IMR-90 (cell line): ENCODE measurements around the gene APMAP. TPM values are rescaled to one million over a fixed set of nuclear protein-coding genes. Genes with fewer than 3 reads are reported as not detected.

Experiments used
- ATAC-seq: fragments of 200-7000 bp; cut with Tn5 transposase; 2 replicates; pipeline ENCODE4 v1.9.1; 2020; ENCODE audit warnings: low read depth, mild to moderate bottlenecking, moderate library complexity
- BruUV-seq: library from RNA; stranded (reverse); fragments of 400-500 nt; replicated peaks from 2 replicates; lab custom pipeline; 2021; lab: Mats Ljungman, UMichigan
- CTCF ChIA-PET: fragments of 300-600 bp; formaldehyde crosslinking; extraction: SDS; loops from one replicate; lab custom pipeline; 2021; ENCODE audit warnings: antibody characterized with exemption; lab: Yijun Ruan, JAX
- POLR2A ChIA-PET: fragments of 300-600 bp; sonication (Branson Sonifier 250); formaldehyde crosslinking; loops from one replicate; lab custom pipeline; 2022; ENCODE audit warnings: antibody characterized with exemption; ENCODE audit not compliant: unreplicated experiment; lab: Charles Lee
- DNase-seq: peaks from one replicate; pipeline ENCODE4 v3.0.0; 2013
- H2AFZ ChIP-seq: replicated peaks from 2 replicates; pipeline ENCODE3; 2013; ENCODE audit warnings: low read length, mild to moderate bottlenecking; ENCODE audit not compliant: poor library complexity
- H2AK5ac ChIP-seq: 2 replicates; pipeline ENCODE4 v1.6.1; 2013; ENCODE audit warnings: low read depth, low read length, inconsistent platforms
- H2AK9ac ChIP-seq: replicated peaks from 2 replicates; pipeline ENCODE3; 2013; ENCODE audit warnings: mild to moderate bottlenecking, low read depth, low read length, moderate library complexity; ENCODE audit not compliant: poor library complexity
- H2BK120ac ChIP-seq: 2 replicates; pipeline ENCODE4 v1.6.1; 2013; ENCODE audit warnings: low read depth, low read length, inconsistent platforms
- H2BK15ac ChIP-seq: 3 replicates; pipeline ENCODE4 v1.6.1; 2013; ENCODE audit warnings: low read depth, low read length, inconsistent platforms
- H2BK20ac ChIP-seq: 2 replicates; pipeline ENCODE4 v1.6.1; 2013; ENCODE audit warnings: low read depth, mild to moderate bottlenecking, inconsistent platforms, low read length, moderate library complexity
- H2BK5ac ChIP-seq: 2 replicates; pipeline ENCODE4 v1.6.1; 2013; ENCODE audit warnings: mild to moderate bottlenecking, low read depth, low read length, inconsistent platforms; ENCODE audit not compliant: poor library complexity, severe bottlenecking
- H3K14ac ChIP-seq: replicated peaks from 2 replicates; pipeline ENCODE4 v1.6.1; 2013; ENCODE audit warnings: low read depth, low read length, inconsistent platforms
- H3K18ac ChIP-seq: 2 replicates; pipeline ENCODE4 v1.6.1; 2013; ENCODE audit warnings: low read depth, low read length, control low read depth
- H3K23ac ChIP-seq: 2 replicates; pipeline ENCODE4 v1.6.1; 2013; ENCODE audit warnings: low read depth, low read length, inconsistent platforms
- H3K27ac ChIP-seq: 2 replicates; pipeline ENCODE4 v1.5.1; 2013; ENCODE audit warnings: mild to moderate bottlenecking, control low read depth, low read length; ENCODE audit not compliant: insufficient read depth
- H3K27me3 ChIP-seq: 2 replicates; pipeline ENCODE4 v1.6.1; 2013; ENCODE audit warnings: low read length; ENCODE audit not compliant: control insufficient read depth, insufficient read depth
- H3K36me3 ChIP-seq: 2 replicates; pipeline ENCODE4 v1.6.1; 2013; ENCODE audit warnings: low read length, mixed read lengths; ENCODE audit not compliant: control insufficient read depth, insufficient read depth
- H3K4ac ChIP-seq: 2 replicates; pipeline ENCODE4 v1.6.1; 2013; ENCODE audit warnings: low read depth, low read length, inconsistent platforms
- H3K4me1 ChIP-seq: 2 replicates; pipeline ENCODE4 v1.6.1; 2013; ENCODE audit warnings: low read length, mixed read lengths; ENCODE audit not compliant: control insufficient read depth, insufficient read depth
- H3K4me2 ChIP-seq: 2 replicates; pipeline ENCODE4 v1.6.1; 2013; ENCODE audit warnings: low read depth, mild to moderate bottlenecking, control low read depth, low read length, moderate library complexity
- H3K4me3 ChIP-seq: 2 replicates; pipeline ENCODE4 v1.5.1; 2013; ENCODE audit warnings: low read depth, mild to moderate bottlenecking, control low read depth, low read length, moderate library complexity; ENCODE audit not compliant: insufficient read depth
- H3K56ac ChIP-seq: 2 replicates; pipeline ENCODE4 v1.6.1; 2013; ENCODE audit warnings: low read length, inconsistent platforms; ENCODE audit not compliant: insufficient read depth; ENCODE audit errors: extremely low read depth
- H3K79me1 ChIP-seq, 2 experiments: 2 replicates each; pipeline ENCODE4 v1.6.1; 2013; ENCODE audit warnings: low read length in 2 of 2, inconsistent platforms in 1 of 2, low read depth in 1 of 2
- H3K9ac ChIP-seq: 2 replicates; pipeline ENCODE4 v1.6.1; 2013; ENCODE audit warnings: low read depth, low read length, control low read depth
- H3K9me1 ChIP-seq: 2 replicates; pipeline ENCODE4 v1.6.1; 2013; ENCODE audit warnings: low read length, inconsistent platforms; ENCODE audit not compliant: insufficient read depth
- H3K9me3 ChIP-seq: 2 replicates; pipeline ENCODE4 v1.6.1; 2013; ENCODE audit warnings: low read length; ENCODE audit not compliant: control insufficient read depth, insufficient read depth
- H4K20me1 ChIP-seq: 2 replicates; pipeline ENCODE4 v1.6.1; 2013; ENCODE audit warnings: low read length, inconsistent platforms; ENCODE audit not compliant: insufficient read depth
- H4K5ac ChIP-seq: 2 replicates; pipeline ENCODE4 v1.6.1; 2013; ENCODE audit warnings: mild to moderate bottlenecking, low read depth, low read length, control low read depth
- H4K8ac ChIP-seq, 2 experiments: 2 replicates each; pipeline ENCODE4 v1.6.1; 2013; ENCODE audit warnings: low read depth in 2 of 2, low read length in 2 of 2, control low read depth in 1 of 2, inconsistent platforms in 1 of 2
- H4K91ac ChIP-seq: 2 replicates; pipeline ENCODE4 v1.6.1; 2013; ENCODE audit warnings: low read depth, low read length, inconsistent platforms; ENCODE audit not compliant: insufficient read depth
- BHLHE40 ChIP-seq: fragments of 150-350 bp; IDR thresholded peaks from 2 replicates; pipeline ENCODE4 v1.6.1; 2016; ENCODE audit warnings: mild to moderate bottlenecking, low read depth, low read length
- CEBPB ChIP-seq: IDR thresholded peaks from 2 replicates; pipeline ENCODE4 v1.6.1; 2012; ENCODE audit warnings: low read depth, low read length, improper control_type of control experiment
- CHD1 ChIP-seq: IDR thresholded peaks from 2 replicates; pipeline ENCODE4 v1.6.1; 2012; ENCODE audit warnings: low read depth, low read length, improper control_type of control experiment
- FOS ChIP-seq: fragments of 150-350 bp; IDR thresholded peaks from 2 replicates; pipeline ENCODE4 v1.6.1; 2016; ENCODE audit warnings: low read depth, low read length
- MAFK ChIP-seq: IDR thresholded peaks from 2 replicates; pipeline ENCODE4 v1.6.1; 2012; ENCODE audit warnings: low read depth, low read length, improper control_type of control experiment
- MAZ ChIP-seq: IDR thresholded peaks from 2 replicates; pipeline ENCODE4 v1.6.1; 2012; ENCODE audit warnings: low read depth, mild to moderate bottlenecking, low read length, improper control_type of control experiment, moderate library complexity, borderline replicate concordance
- NFE2L2 ChIP-seq: fragments of 150-350 bp; IDR thresholded peaks from 2 replicates; pipeline ENCODE4 v1.6.1; 2016; ENCODE audit warnings: low read depth, mild to moderate bottlenecking, low read length
- RAD21 ChIP-seq: IDR thresholded peaks from 2 replicates; pipeline ENCODE4 v1.6.1; 2012; ENCODE audit warnings: low read length, improper control_type of control experiment
- RCOR1 ChIP-seq: IDR thresholded peaks from 2 replicates; pipeline ENCODE4 v1.6.1; 2012; ENCODE audit warnings: mild to moderate bottlenecking, low read length, improper control_type of control experiment; ENCODE audit not compliant: insufficient replicate concordance
- RFX5 ChIP-seq: IDR thresholded peaks from 2 replicates; pipeline ENCODE4 v1.8.0; 2012; ENCODE audit warnings: low read depth, mild to moderate bottlenecking, low read length, moderate library complexity
- SMC3 ChIP-seq: fragments of 150-350 bp; IDR thresholded peaks from 2 replicates; pipeline ENCODE4 v1.6.1; 2016; ENCODE audit warnings: low read depth, mild to moderate bottlenecking, antibody characterized with exemption, low read length, moderate library complexity
- WGBS, 2 experiments: methylation state at CpG; one replicate each; pipeline versions ENCODE4 v1.1.5 to v1.1.7; 2013; ENCODE audit warnings: missing lambda C conversion rate in 2 of 2; ENCODE audit not compliant: insufficient read length in 1 of 2; ENCODE audit errors: extremely low coverage in 2 of 2; 5-methylcytosine and 5-hydroxymethylcytosine counted together
- dilution Hi-C: fragments of 300-500 bp; cut with HindIII; formaldehyde crosslinking; loops from one replicate; pipeline ENCODE4 v1.14.3; 2018; ENCODE audit warnings: low sequenced_read_pairs; ENCODE audit not compliant: unreplicated experiment
- in situ Hi-C: fragments of 300-500 bp; cut with MboI; formaldehyde crosslinking; loops from 3 replicates; pipeline ENCODE4 v1.14.3; 2019; ENCODE audit warnings: low sequenced_read_pairs, inconsistent platforms, mixed read lengths
- intact Hi-C: fragments of 100-400 bp; cut with micrococcal nuclease; formaldehyde crosslinking; loops from 2 replicates; pipeline ENCODE4 v1.10.0; 2022
- polyA plus RNA-seq, 3 experiments: library from polyadenylated mRNA; depleted of rRNA; stranded (reverse); fragments of >200 nt; gene quantifications; 2 replicates each; pipeline ENCODE4 v1.2.3, GENCODE V29; 2012; ENCODE audit warnings: low replicate concordance in 1 of 3
- total RNA-seq: library from RNA; depleted of rRNA; stranded (reverse); fragments of >200 nt; gene quantifications from 2 replicates; pipeline ENCODE4 v1.2.3, GENCODE V29; 2012
- TF ChIP-seq, protein P1 (sequence below): conservative IDR thresholded peaks from 2 replicates; pipeline ENCODE4 v1.5.1; 2012; ENCODE audit warnings: mild to moderate bottlenecking, low read depth, low read length, improper control_type of control experiment
- TF ChIP-seq, protein P2 (sequence below): fragments of 150-350 bp; IDR thresholded peaks from 2 replicates; pipeline ENCODE4 v1.6.1; 2016; ENCODE audit warnings: low read depth, mild to moderate bottlenecking, low read length, moderate library complexity, borderline replicate concordance
- TF ChIP-seq, protein P3 (sequence below): fragments of 150-350 bp; IDR thresholded peaks from 2 replicates; pipeline ENCODE4 v1.6.1; 2017; ENCODE audit warnings: mild to moderate bottlenecking, antibody characterized with exemption, low read length, low read depth

The APMAP gene
- total and polyA plus RNA-seq, 2 of the 4 experiments (the other 2 are of a cell fraction) = 67.2 to 88.8 TPM

DNA sequence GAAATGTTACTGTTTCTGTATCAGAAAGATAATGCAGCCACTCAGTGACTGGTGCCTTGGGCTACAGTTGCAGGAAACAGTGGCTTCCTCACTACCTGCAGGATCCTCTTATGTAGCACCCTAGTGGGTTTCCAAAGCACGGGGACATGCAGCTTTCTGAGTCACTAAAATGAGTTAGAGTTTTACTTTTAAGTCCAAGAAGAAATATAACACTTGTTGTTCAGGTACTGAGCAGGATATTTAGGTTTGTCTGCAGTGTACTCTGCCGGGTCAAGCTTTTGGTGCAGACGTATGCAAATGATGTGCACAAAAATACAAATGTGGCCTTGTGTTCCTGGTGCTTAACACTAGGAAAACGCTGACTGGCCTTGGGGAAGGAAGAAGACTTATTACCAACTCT lies 43.4 kb upstream of the APMAP start:
- H4K5ac ChIP-seq = no peak overlapping the region
- CTCF ChIA-PET = no interaction called here
- H2BK5ac ChIP-seq = no peak overlapping the region
- no peaks in the 10 kb centered on the region for H3K36me3 ChIP-seq
- H2BK20ac ChIP-seq = no peak overlapping the region
- ATAC-seq (no peak), DNase-seq (no peak)
- no CpG with 5 or more reads among the region's 4 CpGs for WGBS, 2 experiments
- no peak overlapping the region for H3K14ac ChIP-seq
- no peak overlapping the region for H4K91ac ChIP-seq
- in situ Hi-C loops (no loop called here), intact Hi-C loops (no loop called here), dilution Hi-C loops (no loop called here)
- POLR2A ChIA-PET = no interaction called here
- no peak overlapping the region for H2AFZ ChIP-seq
- no peak overlapping the region for H3K9ac ChIP-seq
- H3K4me2 ChIP-seq = no peak overlapping the region
- H3K9me1 ChIP-seq = peaks cover 3% of the 10 kb centered on the region; the same call in 1 of the 2 replicates
- no peak overlapping the region for H3K4ac ChIP-seq
- peaks cover 3% of the 10 kb centered on the region for H3K27me3 ChIP-seq
- no peak overlapping the region for H2AK5ac ChIP-seq
- H4K8ac ChIP-seq = no peak overlapping the region
- H3K4me1 ChIP-seq = peaks cover 7% of the 10 kb centered on the region; the same call in 1 of the 2 replicates
- no peak overlapping the region for H2AK9ac ChIP-seq
- no peaks in the 10 kb centered on the region; the same call in 1 of the 2 replicates for H4K20me1 ChIP-seq
- H3K4me3 ChIP-seq = no peak overlapping the region
- H2BK15ac ChIP-seq = no peak overlapping the region
- H3K18ac ChIP-seq = no peak overlapping the region
- no TSS peak for BruUV-seq
- no peak for TF ChIP-seq RAD21
- no peak for TF ChIP-seq MAFK
- no peak for TF ChIP-seq SMC3
- no peak for TF ChIP-seq FOS
- no peak for TF ChIP-seq CHD1
- TF ChIP-seq BHLHE40 = no peak
- no peak for TF ChIP-seq CEBPB
- TF ChIP-seq, protein P1, sequence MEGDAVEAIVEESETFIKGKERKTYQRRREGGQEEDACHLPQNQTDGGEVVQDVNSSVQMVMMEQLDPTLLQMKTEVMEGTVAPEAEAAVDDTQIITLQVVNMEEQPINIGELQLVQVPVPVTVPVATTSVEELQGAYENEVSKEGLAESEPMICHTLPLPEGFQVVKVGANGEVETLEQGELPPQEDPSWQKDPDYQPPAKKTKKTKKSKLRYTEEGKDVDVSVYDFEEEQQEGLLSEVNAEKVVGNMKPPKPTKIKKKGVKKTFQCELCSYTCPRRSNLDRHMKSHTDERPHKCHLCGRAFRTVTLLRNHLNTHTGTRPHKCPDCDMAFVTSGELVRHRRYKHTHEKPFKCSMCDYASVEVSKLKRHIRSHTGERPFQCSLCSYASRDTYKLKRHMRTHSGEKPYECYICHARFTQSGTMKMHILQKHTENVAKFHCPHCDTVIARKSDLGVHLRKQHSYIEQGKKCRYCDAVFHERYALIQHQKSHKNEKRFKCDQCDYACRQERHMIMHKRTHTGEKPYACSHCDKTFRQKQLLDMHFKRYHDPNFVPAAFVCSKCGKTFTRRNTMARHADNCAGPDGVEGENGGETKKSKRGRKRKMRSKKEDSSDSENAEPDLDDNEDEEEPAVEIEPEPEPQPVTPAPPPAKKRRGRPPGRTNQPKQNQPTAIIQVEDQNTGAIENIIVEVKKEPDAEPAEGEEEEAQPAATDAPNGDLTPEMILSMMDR = no peak
- no peak for TF ChIP-seq RFX5
- TF ChIP-seq, protein P2, sequence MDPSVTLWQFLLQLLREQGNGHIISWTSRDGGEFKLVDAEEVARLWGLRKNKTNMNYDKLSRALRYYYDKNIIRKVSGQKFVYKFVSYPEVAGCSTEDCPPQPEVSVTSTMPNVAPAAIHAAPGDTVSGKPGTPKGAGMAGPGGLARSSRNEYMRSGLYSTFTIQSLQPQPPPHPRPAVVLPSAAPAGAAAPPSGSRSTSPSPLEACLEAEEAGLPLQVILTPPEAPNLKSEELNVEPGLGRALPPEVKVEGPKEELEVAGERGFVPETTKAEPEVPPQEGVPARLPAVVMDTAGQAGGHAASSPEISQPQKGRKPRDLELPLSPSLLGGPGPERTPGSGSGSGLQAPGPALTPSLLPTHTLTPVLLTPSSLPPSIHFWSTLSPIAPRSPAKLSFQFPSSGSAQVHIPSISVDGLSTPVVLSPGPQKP = no peak
- TF ChIP-seq RCOR1 = no peak
- TF ChIP-seq MAZ = no peak
- TF ChIP-seq, protein P3, sequence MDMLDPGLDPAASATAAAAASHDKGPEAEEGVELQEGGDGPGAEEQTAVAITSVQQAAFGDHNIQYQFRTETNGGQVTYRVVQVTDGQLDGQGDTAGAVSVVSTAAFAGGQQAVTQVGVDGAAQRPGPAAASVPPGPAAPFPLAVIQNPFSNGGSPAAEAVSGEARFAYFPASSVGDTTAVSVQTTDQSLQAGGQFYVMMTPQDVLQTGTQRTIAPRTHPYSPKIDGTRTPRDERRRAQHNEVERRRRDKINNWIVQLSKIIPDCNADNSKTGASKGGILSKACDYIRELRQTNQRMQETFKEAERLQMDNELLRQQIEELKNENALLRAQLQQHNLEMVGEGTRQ = no peak
- TF ChIP-seq NFE2L2 = no peak
- no peak overlapping the region for H3K56ac ChIP-seq
- H3K79me1 ChIP-seq = no peaks in the 10 kb centered on the region
- no peak overlapping the region for H3K23ac ChIP-seq
- H3K9me3 ChIP-seq = no peaks in the 10 kb centered on the region
- no peak overlapping the region for H3K27ac ChIP-seq
- H2BK120ac ChIP-seq = no peak overlapping the region
